Mucosa of gallbladder (tissue), 1 donor: Measurements from ENCODE around the gene POLA1. TPM values are rescaled to one million over a fixed set of nuclear protein-coding genes. Genes with fewer than 3 reads are reported as not detected.

Source experiments
- DNase-seq: peaks from one replicate; pipeline ENCODE4 v3.0.0-alpha.2; 2020; ENCODE audit warnings: low spot score
- total RNA-seq: library from RNA; stranded (reverse); gene quantifications from one replicate; pipeline ENCODE4 v1.2.1, GENCODE V29; 2021
- donor health status: DM: no; HTN: no; CAD: no.

POLA1 gene
- total RNA-seq, 1 donor from 2014 or later = 7.8 TPM

GRCh38 chrX:24684048-24684447 lies 9.7 kb upstream of the POLA1 start:
- no peak for DNase-seq

GRCh38 chrX:24692305-24692704 lies 1.4 kb upstream of the POLA1 start:
- no peak for DNase-seq

- DNase-seq = no peak
Measured at GRCh38 chrX:24694825-24695224, 1.1 kb downstream of the POLA1 start.

- DNase-seq = no peak
Measured at GRCh38 chrX:24696294-24696693, 2.6 kb downstream of the POLA1 start.

- DNase-seq = no peak
Measured at GRCh38 chrX:24702362-24703184, 8.9 kb downstream of the POLA1 start.

GRCh38 chrX:24703185-24703494 lies 9.4 kb downstream of the POLA1 start:
- no peak for DNase-seq

- no peak for DNase-seq
Measured at GRCh38 chrX:24718771-24719170, 25.1 kb downstream of the POLA1 start.

- no peak for DNase-seq
Measured at GRCh38 chrX:24720036-24720435, 26.3 kb downstream of the POLA1 start.

GRCh38 chrX:24728530-24728929 lies 34.8 kb downstream of the POLA1 start:
- no peak for DNase-seq

GRCh38 chrX:24732766-24733500 lies 39.2 kb downstream of the POLA1 start:
- no peak for DNase-seq

GRCh38 chrX:24741330-24741729 lies 47.6 kb downstream of the POLA1 start:
- no peak for DNase-seq

GRCh38 chrX:24748196-24748595 lies 54.5 kb downstream of the POLA1 start:
- no peak for DNase-seq

- no peak for DNase-seq
Measured at GRCh38 chrX:24759786-24760185, 66.1 kb downstream of the POLA1 start.

- no peak for DNase-seq
Measured at GRCh38 chrX:24760363-24761000, 66.8 kb downstream of the POLA1 start.

- DNase-seq = no peak
Measured at GRCh38 chrX:24761306-24761705, 67.6 kb downstream of the POLA1 start.

- DNase-seq = no peak
Measured at GRCh38 chrX:24763989-24764388, 70.3 kb downstream of the POLA1 start.

GRCh38 chrX:24767557-24767956 lies 73.8 kb downstream of the POLA1 start:
- DNase-seq = no peak

- DNase-seq = no peak
Measured at GRCh38 chrX:24768556-24768955, 74.8 kb downstream of the POLA1 start.

- no peak for DNase-seq
Measured at GRCh38 chrX:24774650-24775049, 80.9 kb downstream of the POLA1 start.

- no peak for DNase-seq
Measured at GRCh38 chrX:24775891-24776290, 82.2 kb downstream of the POLA1 start.

GRCh38 chrX:24777660-24778059 lies 83.9 kb downstream of the POLA1 start:
- DNase-seq = no peak

- DNase-seq = no peak
Measured at GRCh38 chrX:24782011-24782410, 88.3 kb downstream of the POLA1 start.

GRCh38 chrX:24789047-24789446 lies 95.3 kb downstream of the POLA1 start:
- no peak for DNase-seq
